Measurements from ENCODE around the gene CNOT11. TPM values are rescaled to one million over a fixed set of nuclear protein-coding genes. Genes with fewer than 3 reads are reported as not detected.

Gene CNOT11
- total RNA-seq, 2 donors from 2014 or later = 41.0 to 41.4 TPM

GRCh38 chr2:101296371-101296770 is 43.7 kb downstream of the CNOT11 start:
- TF ChIP-seq CTCF (IDR thresholded peaks at IDR 0.05) = no peak
- no peak for TF ChIP-seq POLR2A (IDR thresholded peaks at IDR 0.05)
- no peak for TF ChIP-seq POLR2AphosphoS5 (IDR thresholded peaks at IDR 0.05)
- Histone ChIP-seq H3K4me1 (replicated peaks) (peaks cover under 1% of the 10 kb centered on the region), H3K9me3 (no peaks in the 10 kb centered on the region), H3K36me3 (peaks cover 0 to 4% of the 10 kb centered on the region in 2 donors), H3K27ac (no peak overlapping the region), H3K4me3 (no peak overlapping the region), H3K27me3 (replicated peaks; ENCODE audit: insufficient read depth) (no peaks in the 10 kb centered on the region)
- 93% methylated on average over 5 of the region's 5 CpGs for WGBS
- DNase-seq (ENCODE audit: low spot score) = no peak
- intact Hi-C loops (cut with DNase I) = no loop called here

GRCh38 chr2:101297383-101297782 is 44.7 kb downstream of the CNOT11 start:
- Histone ChIP-seq H3K4me3 (no peak overlapping the region), H3K27ac (no peak overlapping the region), H3K27me3 (replicated peaks; ENCODE audit: insufficient read depth) (no peaks in the 10 kb centered on the region), H3K4me1 (replicated peaks) (peaks cover 5% of the 10 kb centered on the region), H3K9me3 (no peaks in the 10 kb centered on the region), H3K36me3 (peaks cover 0 to 4% of the 10 kb centered on the region in 2 donors)
- WGBS = 83% methylated on average over 2 of the region's 2 CpGs
- TF ChIP-seq CTCF (IDR thresholded peaks at IDR 0.05) = no peak
- TF ChIP-seq POLR2AphosphoS5 (IDR thresholded peaks at IDR 0.05) = no peak
- TF ChIP-seq POLR2A (IDR thresholded peaks at IDR 0.05) = no peak
- intact Hi-C loops (cut with DNase I) = no loop called here
- no peak for DNase-seq (ENCODE audit: low spot score)

DNA sequence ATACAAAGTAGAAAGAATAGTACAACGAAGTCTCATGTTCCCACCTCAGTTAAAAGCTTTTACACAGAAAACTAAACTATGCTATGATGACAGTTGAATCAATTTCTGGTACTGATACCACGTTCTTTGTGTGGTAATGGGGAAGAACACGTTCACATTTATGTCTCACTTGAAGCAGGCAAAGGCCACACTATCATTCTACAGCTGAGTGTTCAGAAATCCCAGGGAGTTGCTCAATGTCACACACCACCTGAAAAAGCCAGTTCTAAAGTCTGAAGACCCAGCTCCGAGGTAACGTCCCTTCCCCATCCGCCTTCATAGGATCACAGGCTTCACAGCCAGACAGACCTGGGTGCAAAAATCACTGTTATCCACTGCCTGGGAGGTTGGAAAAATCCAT is 46.9 kb downstream of the CNOT11 start:
- DNase-seq (ENCODE audit: low spot score) = no peak
- intact Hi-C loops (cut with DNase I) = no loop called here
- H3K36me3 ChIP-seq = no peaks in the 10 kb centered on the region
- H3K9me3 ChIP-seq = no peaks in the 10 kb centered on the region
- TF ChIP-seq POLR2AphosphoS5 (IDR thresholded peaks at IDR 0.05) (no peak), POLR2A (IDR thresholded peaks at IDR 0.05) (no peak), CTCF (IDR thresholded peaks at IDR 0.05) (no peak)
- no peak overlapping the region for H3K27ac ChIP-seq
- no peaks in the 10 kb centered on the region for H3K27me3 ChIP-seq (replicated peaks; ENCODE audit: insufficient read depth)
- WGBS = 70% methylated on average over 6 of the region's 6 CpGs
- no peak overlapping the region for H3K4me3 ChIP-seq
- H3K4me1 ChIP-seq (replicated peaks) = peaks cover 7% of the 10 kb centered on the region

GRCh38 chr2:101300164-101300563 is 47.5 kb downstream of the CNOT11 start:
- Histone ChIP-seq H3K27ac (no peak overlapping the region), H3K4me3 (no peak overlapping the region), H3K9me3 (no peaks in the 10 kb centered on the region), H3K36me3 (no peaks in the 10 kb centered on the region), H3K27me3 (replicated peaks; ENCODE audit: insufficient read depth) (no peaks in the 10 kb centered on the region), H3K4me1 (replicated peaks) (peaks cover 7% of the 10 kb centered on the region)
- intact Hi-C loops (cut with DNase I) = no loop called here
- no peak for DNase-seq (ENCODE audit: low spot score)
- TF ChIP-seq CTCF (IDR thresholded peaks at IDR 0.05) = no peak
- TF ChIP-seq POLR2AphosphoS5 (IDR thresholded peaks at IDR 0.05) = no peak
- TF ChIP-seq POLR2A (IDR thresholded peaks at IDR 0.05) = no peak
- 100% methylated on average over 1 of the region's 1 CpG for whole genome bisulfite sequencing

DNA sequence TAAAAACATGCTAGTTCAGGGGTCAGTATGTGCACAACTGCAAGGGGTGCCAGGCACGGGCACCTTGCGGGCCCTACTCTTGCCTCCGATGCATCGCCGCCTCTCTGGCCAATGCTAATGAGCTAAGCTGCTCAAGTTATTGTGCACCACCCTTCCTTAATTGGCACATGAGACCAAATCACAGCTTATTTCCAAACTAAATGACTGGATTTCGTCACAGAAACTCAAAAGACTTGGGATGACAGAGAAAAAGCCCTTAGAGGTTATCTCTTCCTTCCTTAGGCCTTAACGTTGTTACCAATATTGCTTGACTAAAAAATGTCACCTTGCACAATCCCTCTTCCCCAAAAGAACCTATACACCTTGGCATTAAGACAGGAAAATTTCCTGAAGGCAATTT is 48.1 kb downstream of the CNOT11 start:
- Histone ChIP-seq H3K27me3 (replicated peaks; ENCODE audit: insufficient read depth) (no peaks in the 10 kb centered on the region), H3K4me1 (replicated peaks) (peaks cover 13% of the 10 kb centered on the region), H3K4me3 (no peak overlapping the region), H3K9me3 (no peaks in the 10 kb centered on the region), H3K27ac (no peak overlapping the region), H3K36me3 (no peaks in the 10 kb centered on the region)
- WGBS = 77% methylated on average over 7 of the region's 7 CpGs
- TF ChIP-seq CTCF (IDR thresholded peaks at IDR 0.05) (no peak), POLR2A (IDR thresholded peaks at IDR 0.05) (no peak), POLR2AphosphoS5 (IDR thresholded peaks at IDR 0.05) (no peak)
- intact Hi-C loops (cut with DNase I) = no loop called here
- no peak for DNase-seq (ENCODE audit: low spot score)
